Loucy (cell line): ENCODE results near the gene HOXC5.

Experiments
- H2AFZ ChIP-seq: fragments of 200-600 bp; sonication (generic); 2 replicates; pipeline ENCODE4 v1.6.0; 2016; ENCODE audit warnings: antibody characterized with exemption, mild to moderate bottlenecking, low read length, moderate library complexity
- H3F3A ChIP-seq: fragments of 200-600 bp; 2 replicates; pipeline ENCODE4 v1.6.0; 2016; ENCODE audit warnings: antibody characterized with exemption, low read depth, mild to moderate bottlenecking
- H3K27me3 ChIP-seq: fragments of 200-600 bp; sonication (generic); 2 replicates; pipeline ENCODE4 v1.6.1; 2014; ENCODE audit warnings: low read length, mild to moderate bottlenecking; ENCODE audit not compliant: insufficient read depth, poor library complexity, severe bottlenecking
- H3K36me3 ChIP-seq: fragments of 200-600 bp; sonication (generic); 2 replicates; pipeline ENCODE4 v1.6.1; 2016; ENCODE audit warnings: low read length; ENCODE audit not compliant: insufficient read depth
- H3K4me1 ChIP-seq: fragments of 200-600 bp; sonication (generic); 2 replicates; pipeline ENCODE4 v1.5.1; 2014; ENCODE audit warnings: low read length, mild to moderate bottlenecking; ENCODE audit not compliant: insufficient read depth, poor library complexity, severe bottlenecking
- H3K4me2 ChIP-seq: fragments of 200-600 bp; sonication (generic); 2 replicates; pipeline ENCODE4 v1.6.0; 2014; ENCODE audit warnings: antibody characterized with exemption, low read length, low read depth, mild to moderate bottlenecking; ENCODE audit not compliant: poor library complexity, severe bottlenecking
- H3K4me3 ChIP-seq: fragments of 200-600 bp; sonication (generic); 2 replicates; pipeline ENCODE4 v1.5.1; 2014; ENCODE audit warnings: low read length, mild to moderate bottlenecking, mixed read lengths; ENCODE audit not compliant: poor library complexity, severe bottlenecking
- H3K79me2 ChIP-seq: fragments of 200-600 bp; sonication (generic); 2 replicates; pipeline ENCODE4 v1.6.1; 2014; ENCODE audit warnings: low read length; ENCODE audit not compliant: insufficient read depth
- H3K9ac ChIP-seq: fragments of 200-600 bp; sonication (generic); 2 replicates; pipeline ENCODE4 v1.6.0; 2014; ENCODE audit warnings: mild to moderate bottlenecking, low read depth, low read length, moderate library complexity; ENCODE audit not compliant: poor library complexity, severe bottlenecking
- H3K9me2 ChIP-seq: fragments of 200-600 bp; sonication (generic); replicated peaks from 2 replicates; pipeline ENCODE4 v1.6.1; 2016; ENCODE audit warnings: low read depth, low read length, mixed read lengths
- H3K9me3 ChIP-seq: fragments of 200-600 bp; sonication (generic); 2 replicates; pipeline ENCODE4 v1.6.1; 2014; ENCODE audit warnings: mild to moderate bottlenecking, antibody characterized with exemption, low read length, low read depth; ENCODE audit not compliant: insufficient read depth
- H4K20me1 ChIP-seq: fragments of 200-600 bp; sonication (generic); 2 replicates; pipeline ENCODE4 v1.6.0; 2014; ENCODE audit warnings: antibody characterized with exemption, low read length, mild to moderate bottlenecking; ENCODE audit not compliant: insufficient read depth, poor library complexity, severe bottlenecking
- CTCF ChIP-seq: fragments of 200-600 bp; sonication (generic); conservative IDR thresholded peaks from 2 replicates; pipeline ENCODE4 v1.5.1; 2014; ENCODE audit warnings: mild to moderate bottlenecking, antibody characterized with exemption, low read length
- EZH2phosphoT487 ChIP-seq: fragments of 200-600 bp; IDR thresholded peaks from 2 replicates; pipeline ENCODE4 v1.6.1; 2018; ENCODE audit warnings: antibody characterized with exemption, mild to moderate bottlenecking, moderate library complexity, borderline replicate concordance

HOXC5 gene

GRCh38 chr12:53998900-53999236 is 34.0 kb upstream of the HOXC5 start:
- Histone ChIP-seq H3K9ac (no peak overlapping the region), H3K27me3 (no peaks in the 10 kb centered on the region), H3K4me1 (peaks cover 38% of the 10 kb centered on the region), H3K36me3 (no peaks in the 10 kb centered on the region), H4K20me1 (peaks cover 4% of the 10 kb centered on the region), H2AFZ (no peak overlapping the region), H3K4me2 (no peak overlapping the region), H3K79me2 (peaks cover 41% of the 10 kb centered on the region), H3F3A (no peaks in the 10 kb centered on the region), H3K4me3 (no peak overlapping the region), H3K9me3 (no peaks in the 10 kb centered on the region), H3K9me2 (no peaks in the 10 kb centered on the region)
- no peak for TF ChIP-seq EZH2phosphoT487
- TF ChIP-seq CTCF, result no peak

- H3K27me3 ChIP-seq, result no peaks in the 10 kb centered on the region
- H3K9me3 ChIP-seq, result no peaks in the 10 kb centered on the region
- no peaks in the 10 kb centered on the region for H3K9me2 ChIP-seq
- no peak overlapping the region for H3K9ac ChIP-seq
- H4K20me1 ChIP-seq, result peaks cover 4% of the 10 kb centered on the region
- H2AFZ ChIP-seq, result no peak overlapping the region
- peaks cover 38% of the 10 kb centered on the region for H3K79me2 ChIP-seq
- H3K36me3 ChIP-seq, result no peaks in the 10 kb centered on the region
- H3K4me1 ChIP-seq, result peaks cover 38% of the 10 kb centered on the region
- TF ChIP-seq CTCF, result no peak
- no peak for TF ChIP-seq EZH2phosphoT487
- H3K4me3 ChIP-seq, result no peak overlapping the region
- no peak overlapping the region for H3K4me2 ChIP-seq
- H3F3A ChIP-seq, result no peaks in the 10 kb centered on the region
Observed at GRCh38 chr12:53999559-54000115, 33.2 kb upstream of the HOXC5 start.

- no peak for TF ChIP-seq EZH2phosphoT487
- TF ChIP-seq CTCF, result no peak
- Histone ChIP-seq H3K4me1 (peaks cover 30% of the 10 kb centered on the region), H3K4me2 (no peak within 1 kb of the TSS), H3K27me3 (no peaks in the 10 kb centered on the region), H3K9me2 (no peaks in the 10 kb centered on the region), H3K4me3 (no peak within 1 kb of the TSS), H3F3A (no peaks in the 10 kb centered on the region), H4K20me1 (peaks cover 4% of the 10 kb centered on the region), H3K9me3 (no peaks in the 10 kb centered on the region), H2AFZ (no peak within 1 kb of the TSS), H3K36me3 (no peaks in the 10 kb centered on the region), H3K79me2 (peaks cover 31% of the 10 kb centered on the region), H3K9ac (no peak within 1 kb of the TSS)
Observed at GRCh38 chr12:54000116-54001114, 32.4 kb upstream of the HOXC5 start, which contains the start of gene HOXC9. HOXC9 (plus strand) TSS chr12:54000161; CDS start chr12:54000189, 28 bp downstream.
